K562 (cell line): ENCODE results near the gene TMEM50B. TPM values are rescaled to one million over a fixed set of nuclear protein-coding genes. Genes with fewer than 3 reads are reported as not detected.

Experiments
- ATAC-seq: fragments of 200-7000 bp; cut with Tn5 transposase; 3 replicates; pipeline ENCODE4 v1.9.1; 2020; ENCODE audit warnings: moderate library complexity
- BruUV-seq: library from RNA; stranded (reverse); fragments of 400-500 nt; replicated peaks from 2 replicates; lab custom pipeline; 2021; lab: Mats Ljungman, UMichigan
- CTCF ChIA-PET: fragments of 300-600 bp; formaldehyde crosslinking; extraction: SDS; loops from one replicate; lab custom pipeline; 2021; ENCODE audit warnings: low intra/inter-chr PET ratio; lab: Yijun Ruan, JAX
- POLR2A ChIA-PET: fragments of 300-600, 350-650 bp; sonication (Branson Sonifier 250); formaldehyde crosslinking; extraction: SDS; loops from one replicate; lab custom pipeline; 2021; ENCODE audit warnings: antibody characterized with exemption, inconsistent platforms; lab: Yijun Ruan, JAX
- DNase-seq, 4 experiments: peaks; one replicate each; pipeline versions ENCODE4 v3.0.0 to v3.0.0-alpha.2; 2011 to 2018; ENCODE audit warnings: low spot score in 3 of 4, mixed read lengths in 3 of 4; ENCODE audit errors: extremely low read depth in 1 of 4
- FAIRE-seq: peaks from 2 replicates; lab custom pipeline; 2011; peaks lifted over from hg19 to GRCh38; lab: Jason Lieb, UNC
- H2AFZ ChIP-seq: 2 replicates; pipeline ENCODE4 v1.6.0; 2011; ENCODE audit warnings: low read depth, low read length, control low read depth, inconsistent platforms
- H3K27ac ChIP-seq: fragments of 200-600 bp; 3 replicates; pipeline ENCODE4 v1.8.0; 2011; ENCODE audit warnings: low read depth, mild to moderate bottlenecking, control low read depth, inconsistent platforms, low read length, moderate library complexity, mixed read lengths; ENCODE audit errors: extremely low read depth
- H3K27me3 ChIP-seq, 2 experiments: fragments of 300-600 bp in 1 of 2; 2 replicates in 1 of 2; 3 replicates in 1 of 2; pipeline versions ENCODE4 v1.6.0 to v1.8.0; 2011; ENCODE audit warnings: inconsistent platforms in 2 of 2, low read length in 2 of 2, mild to moderate bottlenecking in 1 of 2, mixed read lengths in 1 of 2, moderate library complexity in 1 of 2; ENCODE audit not compliant: control insufficient read depth in 2 of 2, insufficient read depth in 2 of 2
- H3K36me3 ChIP-seq: fragments of 300-600 bp; 3 replicates; pipeline ENCODE4 v1.8.0; 2011; ENCODE audit warnings: mild to moderate bottlenecking, low read length, inconsistent platforms; ENCODE audit not compliant: control insufficient read depth, insufficient read depth
- H3K4me1 ChIP-seq, 2 experiments: fragments of 200-600 bp in 1 of 2; replicated peaks in 1 of 2; 2 replicates in 1 of 2; 3 replicates in 1 of 2; pipeline versions ENCODE4 v1.5.1 to v1.8.0; 2011; ENCODE audit warnings: inconsistent platforms in 2 of 2, low read length in 2 of 2, mild to moderate bottlenecking in 1 of 2, mixed read lengths in 1 of 2, moderate library complexity in 1 of 2; ENCODE audit not compliant: control insufficient read depth in 2 of 2, insufficient read depth in 2 of 2
- H3K4me2 ChIP-seq: 2 replicates; pipeline ENCODE4 v1.6.1; 2011; ENCODE audit warnings: low read length, control low read depth, inconsistent platforms, mixed read lengths; ENCODE audit not compliant: insufficient read depth
- H3K4me3 ChIP-seq: fragments of 200-600 bp; sonication (generic), shearing (Covaris generic); 2 replicates; pipeline ENCODE4 v1.5.1; 2016; ENCODE audit warnings: control low read depth, inconsistent platforms
- H3K79me2 ChIP-seq: fragments of 200-600 bp; 3 replicates; pipeline ENCODE4 v1.8.0; 2011; ENCODE audit warnings: low read length, inconsistent platforms; ENCODE audit not compliant: control insufficient read depth, insufficient read depth
- H3K9ac ChIP-seq, 2 experiments: 2 replicates each; pipeline versions ENCODE4 v1.6.0 to v1.6.1; 2011; ENCODE audit warnings: low read depth in 2 of 2, low read length in 2 of 2, control low read depth in 1 of 2, inconsistent platforms in 1 of 2, mild to moderate bottlenecking in 1 of 2, mixed read lengths in 1 of 2; ENCODE audit not compliant: insufficient read depth in 1 of 2
- H3K9me1 ChIP-seq: one replicate; pipeline ENCODE4 v1.6.0; 2011; ENCODE audit warnings: inconsistent platforms, mild to moderate bottlenecking, low read length, moderate library complexity; ENCODE audit not compliant: control insufficient read depth, insufficient read depth
- H3K9me3 ChIP-seq: replicated peaks from 2 replicates; pipeline ENCODE4 v1.5.1; 2011; ENCODE audit warnings: low read depth, low read length, inconsistent platforms; ENCODE audit not compliant: control insufficient read depth, insufficient read depth
- H4K20me1 ChIP-seq: replicated peaks from 2 replicates; pipeline ENCODE4 v1.6.1; 2011; ENCODE audit warnings: low read length, inconsistent platforms, mixed read lengths; ENCODE audit not compliant: control insufficient read depth, insufficient read depth
- ARNT ChIP-seq, 2 experiments: fragments of 450-650 bp; IDR thresholded peaks; 2 replicates each; pipeline ENCODE4 v1.6.1; 2016; ENCODE audit warnings: mild to moderate bottlenecking in 1 of 2
- CBFA2T3 ChIP-seq: fragments of 450-650 bp; IDR thresholded peaks from 2 replicates; pipeline ENCODE4 v1.6.1; 2017
- CTBP1 ChIP-seq: fragments of 450-650 bp; IDR thresholded peaks from 2 replicates; pipeline ENCODE4 v1.6.1; 2016; ENCODE audit warnings: borderline replicate concordance
- ELF4 ChIP-seq: fragments of 450-650 bp; formaldehyde crosslinking; IDR thresholded peaks from 2 replicates; pipeline ENCODE4 v1.4.0; 2022; ENCODE audit warnings: missing genetic modification characterization
- ETV5 ChIP-seq: sonication (generic); formaldehyde crosslinking; IDR thresholded peaks from 2 replicates; pipeline ENCODE4 v1.4.0; 2020; ENCODE audit warnings: low read depth, mild to moderate bottlenecking, missing genetic modification reagents
- ETV6 ChIP-seq, 3 experiments: fragments of 150-350 bp in 1 of 3; sonication (generic) in 1 of 3; formaldehyde crosslinking in 1 of 3; IDR thresholded peaks; 2 replicates each; pipeline versions ENCODE4 v1.6.1 to v1.8.0; 2014 to 2022; ENCODE audit warnings: borderline replicate concordance in 2 of 3, low read depth in 2 of 3, antibody characterized with exemption in 1 of 3, low read length in 1 of 3, mild to moderate bottlenecking in 1 of 3, missing genetic modification reagents in 1 of 3
- FOS ChIP-seq: IDR thresholded peaks from 3 replicates; pipeline ENCODE4 v1.6.1; 2011; ENCODE audit not compliant: insufficient read length; ENCODE audit errors: extremely low read depth
- MAFK ChIP-seq: IDR thresholded peaks from 2 replicates; pipeline ENCODE4 v1.6.1; 2011; ENCODE audit warnings: low read length, improper control_type of control experiment
- MTA3 ChIP-seq: fragments of 450-650 bp; formaldehyde crosslinking; IDR thresholded peaks from 2 replicates; pipeline ENCODE4 v1.6.1; 2017; ENCODE audit warnings: mild to moderate bottlenecking, borderline replicate concordance
- POLR2G ChIP-seq: fragments of 200-400 bp; formaldehyde crosslinking; IDR thresholded peaks from 2 replicates; pipeline ENCODE4 v1.6.1; 2017; ENCODE audit warnings: low read depth, mild to moderate bottlenecking, antibody characterized with exemption, low read length, moderate library complexity
- PPARD ChIP-seq: fragments of 250-450 bp; sonication (Bioruptor Pico); IDR thresholded peaks from 2 replicates; pipeline ENCODE4 v1.8.0; 2022; ENCODE audit warnings: inconsistent platforms, mild to moderate bottlenecking, moderate library complexity
- RBM15 ChIP-seq: fragments of 200-400 bp; formaldehyde crosslinking; IDR thresholded peaks from 2 replicates; pipeline ENCODE4 v1.6.1; 2018; ENCODE audit warnings: mild to moderate bottlenecking, low read length, moderate library complexity; ENCODE audit not compliant: insufficient read depth
- RBM17 ChIP-seq: fragments of 200-400 bp; formaldehyde crosslinking; IDR thresholded peaks from 2 replicates; pipeline ENCODE4 v1.6.1; 2017; ENCODE audit warnings: low read depth, mild to moderate bottlenecking, low read length, borderline replicate concordance
- SAFB2 ChIP-seq: fragments of 200-400 bp; formaldehyde crosslinking; IDR thresholded peaks from 2 replicates; pipeline ENCODE4 v1.6.1; 2018; ENCODE audit warnings: borderline replicate concordance, low read length, low read depth, moderate library complexity; ENCODE audit not compliant: severe bottlenecking
- SMAD4 ChIP-seq: fragments of 250-450 bp; sonication (Bioruptor Pico); conservative IDR thresholded peaks from 2 replicates; pipeline ENCODE4 v1.8.0; 2021; ENCODE audit warnings: inconsistent platforms, mild to moderate bottlenecking, moderate library complexity
- TFAP4 ChIP-seq: sonication (generic); formaldehyde crosslinking; IDR thresholded peaks from 2 replicates; pipeline ENCODE4 v1.8.0; 2022; ENCODE audit warnings: missing genetic modification reagents, mild to moderate bottlenecking, moderate library complexity, borderline replicate concordance
- ZFPM2 ChIP-seq: fragments of 250-450 bp; sonication (Bioruptor Pico); IDR thresholded peaks from 2 replicates; pipeline ENCODE4 v1.5.1; 2022; ENCODE audit warnings: mild to moderate bottlenecking
- ZNF395 ChIP-seq: fragments of 200-800 bp; sonication (Bioruptor generic); IDR thresholded peaks from 2 replicates; pipeline ENCODE4 v1.6.1; 2017; ENCODE audit warnings: missing genetic modification characterization, missing compliant biosample characterization
- WGBS: fragments of 100-300 bp; shearing (Covaris generic); methylation state at CpG from one replicate; pipeline ENCODE4 v1.1.6; 2016; ENCODE audit warnings: low coverage, mixed read lengths; ENCODE audit not compliant: insufficient coverage; ENCODE audit errors: missing lambda C conversion rate; 5-methylcytosine and 5-hydroxymethylcytosine counted together
- in situ Hi-C: fragments of 300-500 bp; cut with MboI; formaldehyde crosslinking; loops from 4 replicates; pipeline ENCODE4 v1.15.0; 2018; ENCODE audit warnings: inconsistent platforms, mixed read lengths
- intact Hi-C: fragments of 100-400 bp; cut with micrococcal nuclease; formaldehyde crosslinking; loops from 2 replicates; pipeline ENCODE4 v1.14.2; 2022
- polyA plus RNA-seq, 8 experiments: library from polyadenylated mRNA; depleted of rRNA in 4 of 8; stranded (reverse) in 5 of 8; unstranded in 3 of 8; fragments of >200 nt; fragmentation: Nextera tagmentation in 2 of 8; fragmentation: Illumina TruSeq in 1 of 8; extraction: Ambion mirVana in 2 of 8; extraction: Trizol in 1 of 8; gene quantifications; 2 replicates each; pipeline versions ENCODE4 v1.2.1 to v1.2.3, GENCODE V29; 2011 to 2014; ENCODE audit warnings: inconsistent platforms in 1 of 8, missing spikeins in 1 of 8
- total RNA-seq, 7 experiments: library from RNA; depleted of rRNA in 6 of 7; stranded (reverse); fragments of >200 nt in 6 of 7; fragmentation: Illumina TruSeq in 2 of 7; extraction: Trizol in 2 of 7; gene quantifications; 2 replicates each; pipeline versions ENCODE4 v1.2.1 to v1.2.3, GENCODE V29; 2011 to 2021; ENCODE audit warnings: low replicate concordance in 1 of 7
- TF ChIP-seq, protein P1 (sequence below): sonication (generic); formaldehyde crosslinking; IDR thresholded peaks from 2 replicates; pipeline ENCODE4 v1.8.0; 2022; ENCODE audit warnings: mild to moderate bottlenecking, missing genetic modification reagents
- TF ChIP-seq, protein P2 (sequence below): fragments of 250-450 bp; sonication (Bioruptor Pico); IDR thresholded peaks from 2 replicates; pipeline ENCODE4 v1.6.1; 2021; ENCODE audit warnings: mild to moderate bottlenecking

Gene TMEM50B
- total and polyA plus RNA-seq, 9 of the 15 experiments (the other 6 are each of a cell fraction or from before 2014, with no cell fraction given): 20.5 to 64.6 (median 28.9) TPM

DNA sequence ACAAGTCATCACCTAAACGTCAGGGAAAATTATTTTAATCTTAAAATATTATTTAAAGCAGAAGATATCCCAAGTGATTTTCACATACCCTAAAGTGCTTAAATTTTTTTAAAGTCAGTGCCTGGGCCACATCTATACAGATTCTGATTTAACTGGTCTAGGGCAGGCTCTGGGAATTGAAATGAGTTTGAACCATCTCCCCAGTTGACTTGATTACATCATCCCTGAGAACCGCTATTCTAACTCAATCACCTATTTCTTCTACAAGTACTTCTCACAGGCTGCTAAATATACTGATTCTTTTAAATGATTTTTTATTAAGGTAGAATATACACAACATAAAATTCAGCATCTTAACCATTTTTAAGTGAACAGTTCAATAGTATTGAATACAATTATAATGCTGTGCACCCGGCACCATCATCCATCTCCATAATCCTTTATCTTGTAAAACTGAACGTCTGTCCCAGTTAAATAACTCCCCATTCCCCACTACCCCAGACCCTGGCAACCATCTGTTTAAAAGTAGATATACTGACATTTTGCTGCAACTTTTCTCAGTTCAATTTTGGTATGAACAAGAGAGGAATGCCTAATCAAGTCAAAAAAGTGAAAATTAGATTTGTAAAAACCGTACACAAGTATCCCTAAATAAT, 42.7 kb upstream of the TMEM50B start:
- Histone ChIP-seq H3K79me2 (no peaks in the 10 kb centered on the region), H3K9me3 (no peaks in the 10 kb centered on the region), H3K27ac (peak overlapping the region; percentile 5; the same call in 1 of the 3 replicates), H3K9me1 (no peaks in the 10 kb centered on the region), H2AFZ (no peak overlapping the region), H3K4me2 (no peak overlapping the region), H3K27me3 (no peaks in the 10 kb centered on the region), H3K36me3 (peaks cover 88% of the 10 kb centered on the region), H4K20me1 (no peaks in the 10 kb centered on the region), H3K4me3 (no peak overlapping the region), H3K4me1 (no peaks in the 10 kb centered on the region), H3K9ac (no peak overlapping the region)
- 83% methylated on average over 5 of the region's 5 CpGs for WGBS
- CTCF ChIA-PET: no interaction called here
- POLR2A ChIA-PET: interaction anchor here (0.6 to 4.4 kb wide), 3 partner anchors 8 to 19 kb away, joined by 3 to 30 read pairs (median 7); partner anchors contain the start of genes GART and SON
- DNase-seq (no peak), FAIRE-seq (no peak), ATAC-seq (peak; percentile 16; the same call in 1 of the 3 replicates)
- in situ Hi-C loops: no loop called here
- intact Hi-C loops: no loop called here
- BruUV-seq: no TSS peak
- TF ChIP-seq, protein P1, sequence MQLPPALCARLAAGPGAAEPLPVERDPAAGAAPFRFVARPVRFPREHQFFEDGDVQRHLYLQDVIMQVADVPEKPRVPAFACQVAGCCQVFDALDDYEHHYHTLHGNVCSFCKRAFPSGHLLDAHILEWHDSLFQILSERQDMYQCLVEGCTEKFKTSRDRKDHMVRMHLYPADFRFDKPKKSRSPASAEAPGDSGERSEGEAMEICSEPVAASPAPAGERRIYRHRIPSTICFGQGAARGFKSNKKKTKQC (CRISPR knock-in tag): no peak
- TF ChIP-seq ELF4 (no peak), POLR2G (no peak; the same call in 1 of the 2 replicates), FOS (no peak), RBM17 (no peak), ETV6 (IDR thresholded peaks at IDR 0.05; ENCODE audit: borderline replicate concordance in 1 of 2, low read depth in 2 of 2, low read length in 1 of 2) (no peak), ETV6 (CRISPR knock-in tag; IDR thresholded peaks at IDR 0.05; ENCODE audit: borderline replicate concordance) (no peak), ETV5 (no peak), ZFPM2 (CRISPR knock-in tag) (no peak), PPARD (CRISPR knock-in tag) (no peak), CTBP1 (no peak), ARNT (IDR thresholded peaks at IDR 0.05) (no peak), RBM15 (no peak), TFAP4 (CRISPR knock-in tag) (no peak), CBFA2T3 (no peak), SMAD4 (CRISPR knock-in tag) (no peak), MAFK (no peak), MTA3 (no peak), ZNF395 (no peak), SAFB2 (no peak)
- TF ChIP-seq, protein P2, sequence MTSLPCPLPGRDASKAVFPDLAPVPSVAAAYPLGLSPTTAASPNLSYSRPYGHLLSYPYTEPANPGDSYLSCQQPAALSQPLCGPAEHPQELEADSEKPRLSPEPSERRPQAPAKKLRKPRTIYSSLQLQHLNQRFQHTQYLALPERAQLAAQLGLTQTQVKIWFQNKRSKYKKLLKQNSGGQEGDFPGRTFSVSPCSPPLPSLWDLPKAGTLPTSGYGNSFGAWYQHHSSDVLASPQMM: no peak
